NCI-H1048 (cell line): ENCODE measurements around the gene PEAR1.
"Not testable (repeated sequence)": the region's sequence is repeated elsewhere in the genome, so short reads cannot be mapped to it uniquely, and the experiment has no call there.

ENCODE experiments used
- DNase-seq: peaks from one replicate; lab custom pipeline; 2025; lab: John Stamatoyannopoulos, UW

Gene PEAR1

DNA sequence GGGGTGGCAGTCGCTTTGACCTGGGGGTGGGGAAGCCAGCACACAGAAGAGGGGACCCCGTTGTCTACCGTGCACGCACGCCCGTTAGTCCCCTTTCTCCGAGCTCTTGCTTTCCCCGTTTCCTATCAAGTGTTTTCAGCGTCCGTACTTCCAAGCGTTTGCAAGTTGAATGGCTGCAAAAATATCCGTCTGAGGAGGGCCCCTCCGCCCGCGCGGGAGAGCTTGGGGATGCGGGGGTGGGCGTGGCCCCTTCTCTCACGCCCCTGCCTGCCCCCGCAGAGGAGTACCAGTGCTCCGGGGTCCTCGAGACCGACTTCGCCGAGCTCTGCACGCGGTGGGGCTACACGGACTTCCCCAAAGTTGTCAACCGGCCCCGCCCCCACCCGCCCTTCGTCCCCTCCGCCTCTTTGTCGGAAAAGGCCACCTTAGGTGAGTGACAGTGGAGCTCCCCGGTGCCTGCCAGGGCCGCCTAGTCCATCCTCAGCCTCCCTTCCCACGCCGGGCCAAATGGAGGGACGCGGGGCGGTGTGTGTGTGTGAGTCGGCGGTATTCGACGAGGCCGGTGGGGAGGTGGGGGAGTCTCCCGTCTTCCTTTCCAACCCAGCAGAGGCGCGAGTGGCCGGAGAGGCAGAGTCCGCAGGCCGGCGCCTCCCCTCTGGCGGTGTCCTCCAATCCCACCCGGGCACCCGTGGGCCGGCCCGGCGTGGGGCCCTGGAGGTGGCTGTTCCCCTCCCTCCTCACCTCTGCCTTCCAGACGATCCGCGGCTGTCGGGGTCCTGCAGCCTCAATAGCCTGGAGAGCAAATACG lies 30.4 kb downstream of the PEAR1 start:
- no peak for DNase-seq

DNA sequence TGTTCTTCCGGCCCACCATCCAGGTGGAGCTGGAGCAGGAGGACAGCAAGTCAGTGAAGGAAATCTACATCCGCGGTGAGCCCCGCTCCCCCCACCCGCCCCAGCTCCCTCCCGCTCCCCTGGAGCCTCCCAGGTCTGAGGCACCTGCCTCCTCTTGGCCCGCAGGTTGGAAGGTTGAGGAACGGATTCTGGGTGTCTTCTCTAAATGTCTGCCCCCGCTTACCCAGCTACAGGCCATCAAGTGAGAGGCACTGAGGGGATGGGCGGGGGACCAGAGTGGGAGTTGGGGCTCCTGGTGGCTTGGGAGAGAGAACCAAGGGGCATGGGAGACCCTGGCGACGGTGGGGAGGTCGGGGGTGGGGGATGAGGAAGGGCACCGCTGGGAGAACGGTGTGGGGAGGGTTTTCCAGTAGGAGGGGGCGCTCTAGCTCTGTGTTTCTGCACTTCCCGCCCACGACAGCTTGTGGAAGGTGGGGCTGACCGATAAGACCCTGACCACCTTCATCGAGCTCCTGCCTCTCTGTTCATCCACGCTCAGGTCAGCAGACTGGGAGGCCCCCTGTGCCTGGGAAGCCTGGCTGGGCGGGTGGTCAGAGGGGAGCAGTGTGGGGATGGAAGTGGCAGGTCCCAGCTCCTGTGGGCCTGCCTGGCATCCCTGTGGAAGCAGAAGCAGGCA lies 31.1 kb downstream of the PEAR1 start:
- DNase-seq: no peak

DNA sequence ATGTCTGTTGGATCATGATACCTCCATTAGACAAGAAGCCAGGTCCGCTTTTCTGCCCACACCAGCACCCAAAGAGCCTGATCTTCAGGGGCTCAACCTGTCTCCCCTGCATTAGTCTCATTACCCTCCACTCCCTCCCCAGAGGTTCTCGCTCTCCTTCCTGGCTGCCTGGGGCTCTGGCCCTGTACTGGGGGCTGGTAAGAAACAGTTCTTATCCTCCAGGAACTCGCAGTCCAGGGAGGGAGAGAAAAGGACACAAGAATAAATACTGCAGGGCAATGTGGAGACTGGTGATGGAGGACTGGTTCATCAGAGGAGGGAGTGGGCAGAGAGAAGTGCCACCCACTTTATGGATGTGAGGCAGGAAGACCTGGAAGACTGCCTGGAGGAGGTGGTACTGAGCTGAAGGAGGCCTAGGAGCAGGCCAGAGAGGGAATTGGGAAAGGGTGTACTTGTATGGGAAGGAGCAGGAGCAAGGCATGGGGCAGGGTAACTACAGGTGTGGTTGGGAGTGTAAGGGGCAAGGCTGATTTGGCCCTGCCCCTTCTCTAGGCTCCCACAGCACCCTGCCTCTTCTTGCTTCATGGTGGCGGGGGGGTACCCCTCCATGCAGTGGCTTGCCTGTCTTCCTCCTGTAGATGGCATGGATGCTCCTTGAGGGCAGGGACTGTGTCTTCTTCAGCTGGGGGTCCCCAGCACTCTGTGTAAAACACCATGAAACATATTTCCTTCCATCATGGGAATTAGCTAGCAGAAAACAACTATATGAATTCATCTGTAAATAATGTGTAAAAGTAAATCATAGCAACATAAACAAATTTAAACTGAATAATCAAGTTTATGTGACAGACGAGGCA lies 31.9 kb downstream of the PEAR1 start:
- DNase-seq: no peak

DNA sequence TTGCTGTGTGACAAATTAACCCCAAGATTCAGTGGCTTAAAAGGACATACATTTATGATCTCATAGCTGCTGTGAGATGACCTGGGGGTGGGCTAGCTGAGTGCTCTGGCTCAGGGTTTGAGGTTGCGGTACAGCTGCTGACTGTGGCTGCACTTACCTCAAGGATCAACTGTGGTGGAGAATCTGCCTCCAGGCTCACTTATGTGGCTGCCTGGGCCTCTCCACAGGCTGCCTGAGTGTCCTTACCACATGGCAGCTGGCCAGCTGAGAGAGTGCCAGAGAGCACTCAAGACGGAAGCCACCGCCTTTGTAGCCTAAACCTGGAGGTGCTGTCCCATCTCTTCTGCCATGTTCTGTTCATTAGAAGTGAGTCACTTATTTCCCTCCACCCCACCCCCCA lies 32.7 kb downstream of the PEAR1 start:
- no peak for DNase-seq

GRCh38 chr1:156926695-156927094 lies 33.2 kb downstream of the PEAR1 start:
- not testable (repeated sequence) for DNase-seq

DNA sequence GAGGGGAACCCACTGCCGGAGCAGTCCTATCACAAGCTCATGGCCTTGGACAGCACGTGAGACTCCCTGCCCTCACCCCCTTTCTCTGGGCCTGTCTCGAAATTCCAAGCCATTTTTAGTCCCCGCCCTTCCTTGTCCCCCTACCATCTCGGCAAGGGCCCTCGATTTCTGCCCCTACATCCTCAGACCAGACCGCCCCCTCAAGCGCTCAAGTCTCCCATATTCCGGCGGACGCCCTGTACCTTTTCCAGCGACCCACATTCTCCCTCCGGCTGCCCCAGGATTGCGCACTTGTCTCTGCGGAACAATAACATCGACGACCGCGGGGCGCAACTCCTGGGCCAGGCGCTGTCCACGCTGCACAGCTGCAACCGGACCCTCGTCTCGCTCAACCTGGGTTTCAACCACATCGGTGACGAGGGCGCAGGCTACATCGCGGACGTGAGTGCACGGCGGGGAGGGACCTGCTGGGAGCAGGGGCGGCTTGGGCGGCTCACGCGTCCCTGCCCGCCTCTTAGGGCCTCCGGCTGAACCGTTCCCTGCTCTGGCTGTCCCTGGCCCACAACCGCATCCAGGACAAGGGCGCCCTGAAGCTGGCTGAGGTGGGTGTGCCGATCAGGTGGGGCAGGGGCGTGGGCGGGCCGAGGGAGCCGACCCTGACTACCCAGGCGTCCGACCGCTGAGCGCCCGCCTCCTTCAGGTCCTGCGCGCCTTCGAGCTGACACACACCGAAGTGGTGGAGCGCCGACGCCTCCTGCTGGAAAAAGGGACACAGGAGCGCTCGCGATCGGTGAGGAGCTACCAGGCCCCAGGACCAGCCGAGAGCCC lies 33.9 kb downstream of the PEAR1 start:
- DNase-seq: peak; percentile 20

DNA sequence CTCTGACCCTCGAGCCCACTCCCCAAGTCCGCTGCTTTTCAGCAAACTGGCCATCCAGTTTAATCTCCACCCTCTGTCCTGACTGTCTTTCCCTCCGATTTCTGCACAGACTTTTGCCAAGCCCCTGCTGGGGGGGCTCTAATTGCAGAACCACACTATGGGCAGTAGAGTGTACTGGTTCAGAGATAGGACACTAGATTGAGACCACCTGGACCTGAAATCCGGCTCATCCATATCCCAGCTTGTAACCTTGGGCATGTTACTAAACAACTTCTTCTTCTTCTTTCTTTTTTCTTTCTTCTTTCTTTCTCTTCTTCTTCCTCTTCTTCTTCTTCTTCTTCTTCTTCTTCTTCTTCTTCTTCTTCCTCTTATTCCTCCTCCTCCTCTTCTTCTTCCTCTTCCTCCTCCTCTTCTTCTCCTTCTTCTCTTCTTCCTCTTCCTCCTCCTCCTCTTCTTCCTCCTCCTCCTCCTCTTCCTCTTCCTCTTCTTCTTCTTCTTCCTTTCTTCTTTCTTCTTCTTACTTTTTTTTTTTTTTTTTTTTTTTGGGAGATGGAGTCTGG lies 34.6 kb downstream of the PEAR1 start:
- DNase-seq: no peak

- DNase-seq: no peak
Observed at GRCh38 chr1:156929596-156930238, 36.2 kb downstream of the PEAR1 start.

- DNase-seq: no peak
Observed at GRCh38 chr1:156930483-156930882, 37.0 kb downstream of the PEAR1 start.

GRCh38 chr1:156931211-156931952 lies 37.9 kb downstream of the PEAR1 start:
- DNase-seq: no peak

GRCh38 chr1:156931974-156932710 lies 38.6 kb downstream of the PEAR1 start:
- no peak for DNase-seq

GRCh38 chr1:156933136-156933535 lies 39.6 kb downstream of the PEAR1 start:
- no peak for DNase-seq

DNA sequence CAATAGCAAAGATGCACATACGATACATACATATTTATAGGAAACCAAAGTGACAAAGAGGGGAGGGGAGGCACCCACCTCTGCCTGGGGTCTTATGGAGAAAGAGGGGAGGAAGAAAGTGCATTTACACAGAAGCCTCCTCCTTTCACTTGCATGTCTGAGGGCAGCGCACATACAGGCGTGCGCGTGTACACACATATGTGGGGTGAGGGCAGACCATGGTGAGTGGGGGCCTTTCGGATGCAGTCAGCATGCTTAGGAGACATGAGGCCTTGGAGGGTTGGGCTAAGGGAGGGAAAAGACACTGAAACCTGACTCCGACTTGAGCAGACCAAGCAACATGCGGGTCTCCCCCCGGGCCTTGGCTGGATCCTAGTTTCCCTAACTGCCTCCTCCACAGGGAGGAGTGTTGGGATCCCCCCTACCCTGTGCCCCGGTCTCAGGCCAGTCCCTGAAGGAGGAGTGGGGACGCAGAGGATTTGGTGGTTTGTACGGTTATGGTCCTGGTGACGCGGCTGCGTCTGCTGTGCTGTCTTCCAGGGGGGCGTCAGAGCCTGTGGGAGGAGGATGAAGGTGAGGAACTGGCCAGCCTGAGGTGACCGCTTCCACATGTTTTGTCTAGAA lies 42.1 kb downstream of the PEAR1 start:
- DNase-seq: no peak

DNA sequence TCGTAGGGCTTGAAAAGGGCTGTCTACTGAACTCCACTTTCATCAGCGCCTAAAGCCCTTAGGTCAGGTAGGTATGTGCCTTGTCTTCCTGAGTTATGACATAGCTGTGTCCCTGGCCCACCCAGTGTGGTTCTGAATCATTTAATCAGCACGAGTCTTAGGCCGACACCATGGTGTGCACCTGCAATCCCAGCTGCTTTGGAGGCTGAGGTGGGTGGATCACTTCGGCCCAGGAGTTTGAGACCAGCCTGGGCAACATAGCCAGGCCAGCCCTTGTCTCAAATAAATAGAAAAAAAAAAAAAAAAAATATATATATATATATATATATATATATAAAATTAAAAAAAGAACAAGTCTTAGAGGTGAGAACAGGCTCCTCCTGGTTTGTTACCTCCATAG lies 42.7 kb downstream of the PEAR1 start:
- DNase-seq: no peak

DNA sequence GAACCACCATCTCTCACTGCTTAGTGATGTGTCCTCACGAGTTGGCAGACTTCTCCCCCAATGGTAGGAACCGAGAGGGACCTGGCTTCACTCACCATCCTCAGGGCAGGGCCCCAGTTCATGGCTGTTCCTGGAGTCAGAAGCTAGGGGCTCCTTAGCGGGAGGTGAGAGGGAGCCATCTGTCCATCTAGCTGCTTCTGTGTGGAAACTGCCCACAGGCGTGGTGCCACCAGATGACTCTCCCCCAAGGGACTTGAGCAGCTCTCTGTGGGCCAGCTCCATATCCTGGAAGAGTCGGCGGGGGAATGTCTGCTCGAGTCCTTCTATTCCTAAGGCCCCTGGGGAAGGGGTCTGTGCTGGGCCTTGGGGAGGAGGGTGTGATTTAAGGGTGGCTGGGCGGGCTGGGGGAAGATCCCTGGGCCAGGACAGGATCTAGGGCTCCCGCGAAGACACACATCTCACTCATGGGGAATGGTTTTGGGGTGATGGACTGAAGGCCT lies 43.3 kb downstream of the PEAR1 start:
- DNase-seq: no peak

DNA sequence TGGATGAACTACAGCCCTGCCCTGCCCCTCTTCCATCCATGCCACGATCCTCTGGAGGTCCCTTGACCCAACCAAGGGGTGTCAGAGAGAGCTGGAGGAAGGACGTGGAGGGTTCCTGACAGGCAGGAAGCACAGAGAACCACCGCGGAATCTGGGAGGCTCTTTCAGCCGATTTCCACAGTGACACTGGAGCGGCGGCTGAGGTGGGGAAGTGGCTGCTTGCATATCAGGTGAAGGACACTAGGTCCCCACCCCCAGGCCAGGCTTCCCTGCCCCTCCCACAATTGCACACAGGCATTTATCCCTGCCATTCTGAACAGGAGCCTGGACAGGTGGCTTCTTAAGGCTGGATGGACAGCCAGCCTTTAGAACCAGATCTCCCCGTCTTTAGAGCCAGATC lies 44.4 kb downstream of the PEAR1 start:
- no peak for DNase-seq

DNA sequence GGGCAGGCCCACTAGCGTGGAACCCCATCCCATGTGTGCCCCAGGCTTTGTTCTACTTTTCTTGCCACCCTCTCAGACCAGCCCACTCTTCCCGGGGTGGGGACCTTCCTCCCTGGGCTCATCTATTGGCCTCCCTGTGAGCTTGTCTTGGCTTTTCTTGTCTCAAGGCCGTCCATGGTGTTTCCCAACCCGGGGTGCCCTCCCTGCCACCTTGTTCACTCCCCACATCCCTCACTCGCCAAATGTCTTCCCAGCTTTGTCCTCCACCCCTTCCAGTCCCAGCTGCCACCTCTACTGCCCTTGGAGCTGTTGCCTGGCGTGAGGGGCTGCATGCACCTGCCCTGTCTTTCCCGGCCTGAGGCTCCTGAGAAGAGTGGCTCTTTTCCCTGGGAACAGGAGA lies 45.3 kb downstream of the PEAR1 start:
- DNase-seq: no peak

GRCh38 chr1:156939786-156940334 lies 46.3 kb downstream of the PEAR1 start:
- DNase-seq: no peak

DNA sequence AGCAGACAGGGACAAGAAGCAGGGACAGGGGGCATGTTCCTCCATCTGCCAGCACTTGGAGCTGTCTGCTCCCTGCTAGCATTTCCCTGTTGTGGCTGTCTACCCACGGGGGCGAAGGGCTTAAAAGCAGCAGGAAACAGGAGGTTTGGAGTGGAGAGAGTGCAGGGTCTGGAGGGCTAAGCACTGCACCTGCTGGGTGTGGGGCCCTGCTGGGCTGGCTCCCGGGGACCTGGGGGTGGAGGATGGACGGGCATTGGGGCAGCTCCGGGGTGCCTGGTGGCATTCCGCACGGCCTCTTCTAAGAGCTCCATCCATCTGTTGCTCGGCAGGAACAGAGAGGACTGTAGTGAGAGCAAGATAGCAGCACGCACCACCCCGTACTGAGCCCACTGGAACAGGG lies 48.2 kb downstream of the PEAR1 start:
- DNase-seq: no peak
